ENCODE measurements around the gene BIN1.

Gene BIN1

DNA sequence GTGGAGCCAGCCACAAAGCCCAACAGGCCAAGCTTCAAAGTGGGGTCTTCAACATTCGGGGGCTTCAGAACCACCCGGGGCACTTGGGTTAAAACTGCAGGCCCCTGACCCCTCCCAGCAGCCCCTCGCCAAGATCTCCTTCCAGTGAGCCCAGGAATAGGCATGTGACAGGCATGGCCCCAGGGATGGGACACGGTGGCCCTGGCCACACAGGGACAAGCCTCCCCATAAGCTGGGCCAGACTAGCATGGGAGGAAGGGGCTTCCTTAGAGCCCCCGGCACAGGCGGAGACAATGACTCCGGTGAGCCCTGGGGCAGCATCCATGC is 52.4 kb downstream of the BIN1 start:
- H3K27ac ChIP-seq = no peak overlapping the region
- H3K4me3 ChIP-seq = no peak overlapping the region

DNA sequence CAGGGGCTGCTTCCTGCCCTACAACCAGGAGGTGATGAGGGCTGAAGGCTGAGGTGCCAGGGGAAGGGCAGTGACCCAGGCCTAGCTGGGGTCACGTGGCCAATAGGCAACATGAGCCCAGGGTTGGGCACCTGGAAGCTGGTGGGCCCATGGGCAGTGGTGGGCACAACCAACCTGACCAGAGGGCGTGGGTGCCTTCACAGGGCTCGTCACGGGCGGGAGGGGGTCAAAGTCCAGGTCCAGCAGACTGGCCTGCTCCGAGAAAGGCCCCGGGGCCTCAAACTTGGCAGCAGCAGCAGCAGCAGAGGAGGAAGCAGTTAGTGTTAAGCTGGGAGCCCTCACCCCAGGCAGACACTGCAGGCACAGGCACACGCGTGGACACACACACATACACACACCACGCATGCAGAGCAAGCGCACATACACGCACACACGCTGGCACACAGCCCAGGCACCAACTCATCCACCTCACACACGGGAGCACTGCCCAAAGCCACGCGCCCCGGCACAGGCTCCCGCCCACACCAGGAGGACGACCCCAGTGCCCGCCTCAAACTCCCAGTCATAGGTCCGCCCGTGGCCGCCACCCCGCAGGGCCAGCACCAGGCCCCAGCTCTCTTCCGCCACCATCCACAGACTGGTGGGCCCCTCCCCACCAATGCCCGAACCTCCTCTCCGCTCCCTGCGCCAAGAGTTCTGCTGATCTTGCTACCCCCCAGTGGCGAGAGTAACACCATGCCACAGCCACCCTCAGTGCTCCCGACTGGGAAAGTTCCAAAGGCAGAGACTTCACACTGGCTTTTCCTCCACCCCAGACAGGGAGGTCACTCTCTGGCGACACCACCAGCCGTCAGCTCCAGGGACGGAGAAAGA is 53.0 kb downstream of the BIN1 start:
- H3K27ac ChIP-seq = no peak overlapping the region
- no peak overlapping the region for H3K4me3 ChIP-seq

DNA sequence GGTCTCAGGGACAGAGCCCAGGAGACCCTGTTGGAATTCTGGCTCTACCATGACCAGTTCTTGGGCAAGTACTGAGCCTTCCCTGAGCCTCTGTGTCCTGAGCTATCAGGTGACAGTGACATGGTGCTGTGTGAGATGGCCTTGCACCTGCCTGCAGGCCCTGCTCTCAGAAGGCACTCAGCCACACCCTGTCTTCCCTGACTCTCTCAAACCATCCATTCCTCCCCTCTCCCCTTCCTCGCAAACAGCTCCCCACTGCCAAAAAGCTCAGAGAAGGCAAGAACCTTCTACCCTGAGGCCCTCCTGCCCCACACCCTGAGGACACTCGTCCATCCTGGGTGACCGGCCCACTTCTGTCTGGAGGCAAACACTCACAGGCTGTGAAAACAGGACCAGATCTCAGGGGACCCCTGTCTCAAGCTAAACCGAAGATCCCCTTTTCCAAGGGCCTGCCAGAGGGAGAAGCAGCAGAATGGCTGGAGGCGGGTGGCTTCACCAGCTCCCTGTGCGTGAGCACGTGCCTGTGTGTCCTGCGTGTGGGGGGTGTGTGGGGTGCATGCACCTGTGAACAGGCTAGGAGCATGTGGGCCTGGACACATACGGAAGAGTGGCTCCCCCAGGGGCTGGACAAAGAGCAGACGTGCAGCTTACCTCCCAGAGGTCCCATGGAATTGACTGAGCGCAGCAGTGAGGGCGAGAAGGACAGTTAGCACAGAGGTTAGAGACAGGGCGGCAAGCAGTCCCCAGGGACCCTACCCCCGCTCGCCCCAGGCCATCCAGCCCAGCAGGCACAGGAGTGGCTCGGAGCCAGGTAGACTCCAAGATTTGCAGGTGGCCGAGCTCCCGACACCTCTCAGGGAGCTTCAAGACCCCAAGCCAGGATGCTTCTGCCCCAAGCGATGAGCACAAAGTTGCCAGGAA is 53.9 kb downstream of the BIN1 start:
- Histone ChIP-seq H3K27ac (no peak overlapping the region), H3K4me3 (no peak overlapping the region)

DNA sequence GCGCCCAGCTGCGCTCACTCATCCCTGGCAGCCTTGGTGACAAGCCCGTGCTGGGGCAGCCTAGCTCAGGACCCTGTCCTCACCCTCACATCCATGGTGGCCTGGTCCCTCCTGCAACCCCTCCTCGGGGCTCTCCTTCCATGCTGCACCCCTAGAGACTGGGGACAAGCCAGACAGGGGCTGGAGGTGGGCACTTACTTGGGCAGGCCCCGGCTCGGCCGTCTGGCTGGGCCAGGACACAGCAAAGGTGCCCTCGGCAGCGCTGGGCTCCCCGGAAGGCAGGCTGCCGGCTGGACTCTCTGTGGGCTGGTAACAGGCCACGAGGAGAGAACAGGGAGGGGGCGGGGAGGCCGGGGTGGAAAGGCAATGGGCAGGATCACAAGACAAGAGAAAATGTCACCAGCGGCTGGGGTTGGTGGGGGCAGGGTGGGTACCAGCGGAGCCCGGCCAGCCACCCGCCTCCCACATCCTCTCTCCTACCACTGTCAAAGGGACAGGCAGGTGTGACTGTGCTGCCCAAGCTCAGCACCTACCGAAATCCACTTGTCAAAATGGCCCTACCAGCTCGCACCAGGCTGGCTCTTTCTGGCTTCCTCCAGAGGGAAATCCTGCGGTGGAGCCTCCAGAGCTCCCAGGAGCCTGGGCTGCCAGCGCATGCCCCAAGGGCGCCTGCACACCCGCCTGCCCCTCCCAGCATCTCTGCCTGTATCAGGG is 54.7 kb downstream of the BIN1 start:
- no peak overlapping the region for H3K27ac ChIP-seq
- H3K4me3 ChIP-seq = no peak overlapping the region

DNA sequence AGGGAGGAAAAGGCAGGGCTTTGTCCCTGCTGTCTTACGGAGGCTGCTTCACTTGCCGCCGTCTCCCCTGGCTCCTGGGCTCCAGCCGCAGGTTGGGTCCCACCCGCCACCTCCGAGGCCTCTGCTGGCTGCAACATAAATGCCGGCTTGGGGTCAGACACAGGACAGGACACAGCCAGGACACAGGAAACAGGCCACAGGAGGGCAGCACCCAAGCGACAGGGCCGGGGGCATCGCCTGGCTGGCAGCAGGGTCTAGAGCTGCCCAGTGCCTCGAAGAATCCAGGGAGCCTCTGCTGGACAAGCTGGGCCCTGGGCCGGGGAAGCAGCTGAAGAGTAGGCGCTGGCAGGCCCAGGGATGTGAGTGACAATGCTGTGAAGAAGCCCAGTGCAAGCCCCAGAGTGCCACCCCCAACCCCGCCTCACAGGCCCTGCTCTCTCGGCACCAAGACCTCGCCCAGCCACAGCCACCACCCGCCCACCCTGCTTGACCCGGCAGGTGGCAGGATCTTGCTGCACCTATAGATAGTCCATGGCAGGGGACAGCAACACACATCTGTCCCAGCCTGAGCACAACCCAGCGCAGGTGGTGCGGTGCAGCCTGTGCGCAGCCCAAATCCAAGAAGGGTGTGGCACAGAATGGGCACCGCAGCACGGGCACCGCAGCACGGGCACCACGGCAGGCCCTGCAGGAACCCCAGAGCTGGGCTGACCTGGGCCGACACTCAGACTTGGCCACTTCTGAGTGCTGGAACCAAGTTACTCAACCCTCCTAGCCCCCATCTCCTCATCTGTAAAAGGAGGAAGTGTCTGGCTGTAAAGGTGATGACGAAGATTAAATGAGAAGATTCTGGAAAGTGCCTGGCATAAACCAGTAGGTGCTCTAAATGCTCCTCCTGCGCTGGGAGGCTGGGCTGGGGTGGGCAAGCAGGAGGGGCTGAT is 55.6 kb downstream of the BIN1 start:
- no peak overlapping the region for H3K27ac ChIP-seq
- no peak overlapping the region for H3K4me3 ChIP-seq

DNA sequence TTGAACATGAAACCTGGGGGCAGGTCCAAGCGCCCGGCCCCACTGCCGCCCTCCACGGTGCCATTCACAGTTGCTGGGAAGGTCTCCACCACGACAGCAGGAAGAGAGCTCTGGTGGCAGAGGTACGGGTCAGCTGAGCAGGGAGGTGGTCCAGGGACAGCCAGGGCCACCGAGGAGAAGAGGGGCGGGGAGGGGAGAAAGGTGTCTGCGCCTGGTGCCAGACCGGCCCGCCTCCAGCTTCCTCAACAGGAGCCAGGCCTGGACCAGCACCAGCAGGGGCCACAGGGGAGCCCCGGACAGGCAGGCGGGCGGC is 56.2 kb downstream of the BIN1 start:
- H3K27ac ChIP-seq = no peak overlapping the region
- H3K4me3 ChIP-seq = no peak overlapping the region

DNA sequence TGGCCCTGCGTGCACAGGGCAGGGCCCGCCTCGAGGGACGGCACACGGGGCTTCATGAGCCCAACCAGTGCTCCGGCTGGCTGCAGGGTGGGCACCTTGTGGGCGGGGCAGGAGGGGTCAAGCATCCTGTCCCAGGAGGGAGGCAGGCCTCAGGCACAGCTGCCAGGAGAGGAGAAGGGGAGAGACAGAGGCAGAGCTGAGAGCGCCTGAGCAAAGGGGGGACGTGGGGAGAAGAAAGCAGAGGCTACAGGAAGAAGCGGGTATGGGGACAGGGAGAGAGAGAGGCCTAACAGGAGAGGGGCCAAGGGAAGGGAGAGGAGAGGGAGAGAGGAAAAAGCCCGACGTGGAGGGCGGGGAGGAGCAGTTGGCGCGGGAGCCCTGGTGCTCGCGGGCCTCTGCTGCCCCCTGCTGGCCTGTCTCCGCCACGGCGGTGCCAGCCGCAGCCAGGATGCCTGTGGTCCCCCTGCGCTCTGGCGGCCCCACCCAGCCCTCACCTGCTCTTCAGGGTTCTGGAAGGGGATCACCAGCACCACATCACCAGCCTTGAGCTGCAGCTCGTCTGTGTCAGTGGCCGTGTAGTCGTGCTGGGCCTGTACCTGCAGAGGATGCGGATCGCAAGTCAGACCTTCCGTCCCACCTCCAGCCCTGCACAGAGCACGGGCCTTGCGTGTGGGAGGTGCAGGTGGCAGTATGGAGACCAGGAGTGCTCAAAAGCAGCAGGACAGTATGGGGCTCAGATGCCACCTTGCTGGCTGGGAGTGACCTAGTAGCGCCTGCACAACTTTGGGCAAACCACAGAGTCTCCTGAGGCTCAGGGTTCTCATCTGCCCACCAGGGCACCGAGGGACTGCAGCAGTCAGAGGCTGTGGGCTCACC is 56.8 kb downstream of the BIN1 start:
- peak overlapping the region in 1 of 21 experiments; percentile 4 for H3K27ac ChIP-seq

DNA sequence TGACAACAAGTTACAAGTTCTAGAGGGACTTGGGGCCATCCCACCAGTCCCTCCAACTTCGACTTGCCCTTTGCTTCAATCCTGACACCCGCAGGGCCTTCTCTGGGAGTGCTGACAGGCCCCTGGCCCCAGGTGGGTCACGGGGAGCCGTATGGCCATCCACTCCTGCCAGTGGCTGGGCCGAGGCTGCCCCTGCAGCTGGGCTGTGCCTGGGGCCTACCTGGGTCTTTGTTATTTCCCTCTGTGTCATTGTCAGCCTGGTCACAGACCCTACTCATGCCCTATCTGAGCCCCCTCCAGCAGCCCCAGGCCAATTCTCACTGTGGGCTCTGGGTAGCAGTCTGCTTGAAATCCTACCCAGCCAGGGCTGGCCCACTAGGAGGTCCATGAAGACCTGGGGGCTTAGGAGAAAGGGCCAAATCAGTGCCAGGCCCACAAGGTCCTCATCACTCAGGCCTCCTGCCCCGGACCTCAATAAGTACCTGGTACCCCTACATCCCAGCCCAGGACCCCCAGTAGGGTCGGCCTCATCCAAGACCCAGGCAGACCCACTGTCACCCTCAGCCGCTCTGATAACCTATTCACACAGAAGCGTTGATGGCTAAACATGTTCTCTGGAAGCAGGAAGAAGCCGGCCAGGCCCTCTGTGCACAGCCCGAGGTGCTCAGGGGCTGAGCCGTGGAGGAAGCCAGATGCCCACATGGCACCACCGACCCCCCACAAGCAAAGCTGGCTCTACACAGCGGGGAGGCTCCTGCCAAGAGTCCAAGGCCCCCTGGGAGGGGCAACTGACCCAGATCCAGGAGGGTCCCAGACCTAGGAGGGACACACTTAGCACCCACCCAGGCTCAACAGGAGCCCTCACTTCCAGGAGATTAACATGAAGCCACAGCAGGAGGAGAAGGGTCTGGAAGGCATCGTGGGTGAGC is 57.7 kb downstream of the BIN1 start:
- no peak overlapping the region for H3K4me3 ChIP-seq
- peak overlapping the region in 1 of 21 experiments; percentile 4 for H3K27ac ChIP-seq

More for the DNA sequence above, 56.8 kb downstream of the BIN1 start:
- no peak overlapping the region for H3K4me3 ChIP-seq

DNA sequence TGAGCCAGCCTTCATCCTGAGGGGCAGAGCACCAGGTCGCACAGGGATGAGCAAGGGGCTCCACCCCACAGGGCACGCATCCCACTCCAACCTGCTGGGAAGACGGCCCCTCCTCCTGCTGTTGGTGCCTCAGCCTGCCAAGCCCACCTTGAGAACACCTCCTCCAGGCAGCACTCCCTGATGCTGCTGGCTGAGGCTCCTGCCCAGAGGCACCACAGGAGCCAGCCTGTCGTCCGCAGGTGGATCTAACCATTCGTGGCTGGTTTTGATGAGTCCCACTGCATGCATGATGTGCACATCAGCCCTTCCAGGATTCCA is 58.4 kb downstream of the BIN1 start:
- Histone ChIP-seq H3K4me3 (no peak overlapping the region), H3K27ac (no peak overlapping the region)

DNA sequence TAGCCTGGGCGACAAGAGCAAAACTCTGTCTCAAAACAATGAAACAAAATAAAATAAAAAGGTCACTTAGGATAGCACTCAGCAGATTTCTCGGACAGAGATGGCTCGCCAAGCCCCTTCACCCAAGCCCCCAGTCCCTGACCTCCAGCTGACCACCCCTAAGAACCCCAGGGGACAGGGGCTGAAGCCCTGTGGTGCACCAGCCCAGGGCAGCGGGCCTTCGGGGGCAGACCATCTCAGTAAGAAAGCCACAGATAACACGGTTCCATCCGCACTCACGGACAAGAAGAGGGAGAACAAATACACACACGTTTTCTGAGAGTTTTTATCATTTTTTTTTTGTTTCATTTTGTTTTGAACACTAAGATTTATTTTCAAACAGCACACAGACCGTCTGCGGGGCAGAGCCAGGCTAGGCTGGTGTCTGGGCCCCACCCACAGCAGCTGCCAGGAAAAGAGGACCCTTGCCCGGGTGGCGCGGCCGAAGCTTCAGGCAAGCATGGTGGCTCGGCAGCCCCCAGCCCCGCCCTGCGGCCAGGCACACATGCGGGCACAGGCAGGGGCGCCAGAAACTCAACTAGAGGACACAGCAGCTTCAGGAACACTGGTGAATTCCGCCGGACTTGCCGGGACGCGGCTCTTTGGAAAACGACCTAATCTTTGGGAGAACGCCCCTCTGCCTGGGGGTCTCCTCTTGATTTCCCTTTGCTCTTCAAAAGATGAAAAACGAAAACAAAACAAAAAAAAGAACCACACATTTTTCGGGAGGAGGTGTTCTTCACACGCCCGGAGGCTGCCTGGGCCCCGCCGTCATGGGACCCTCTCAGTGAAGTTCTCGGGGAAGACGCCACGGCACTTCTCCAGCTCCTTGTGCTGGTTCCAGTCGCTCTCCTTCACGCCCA is 59.0 kb downstream of the BIN1 start:
- Histone ChIP-seq H3K4me3 (no peak overlapping the region), H3K27ac (no peak overlapping the region)

DNA sequence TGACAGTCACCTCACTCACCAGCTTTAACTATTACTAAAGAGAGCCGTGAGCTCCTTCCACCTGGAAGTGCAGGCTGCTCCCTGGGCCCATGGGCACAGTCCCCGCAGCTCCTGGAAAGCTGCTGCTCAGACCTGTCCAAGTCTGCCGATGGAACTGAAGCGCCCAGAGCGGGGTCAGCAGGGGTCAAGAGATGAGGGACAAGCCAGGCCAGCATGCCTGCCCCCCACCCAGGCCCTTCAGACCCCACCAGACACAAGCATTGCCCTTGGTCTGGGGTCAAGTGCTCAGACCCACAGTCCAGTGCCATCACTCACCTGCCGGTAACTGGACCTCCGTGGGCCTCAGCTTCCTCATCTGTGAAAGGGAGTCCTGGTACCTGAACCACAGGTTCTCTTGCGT is 59.9 kb downstream of the BIN1 start:
- H3K4me3 ChIP-seq = no peak overlapping the region
- no peak overlapping the region for H3K27ac ChIP-seq

DNA sequence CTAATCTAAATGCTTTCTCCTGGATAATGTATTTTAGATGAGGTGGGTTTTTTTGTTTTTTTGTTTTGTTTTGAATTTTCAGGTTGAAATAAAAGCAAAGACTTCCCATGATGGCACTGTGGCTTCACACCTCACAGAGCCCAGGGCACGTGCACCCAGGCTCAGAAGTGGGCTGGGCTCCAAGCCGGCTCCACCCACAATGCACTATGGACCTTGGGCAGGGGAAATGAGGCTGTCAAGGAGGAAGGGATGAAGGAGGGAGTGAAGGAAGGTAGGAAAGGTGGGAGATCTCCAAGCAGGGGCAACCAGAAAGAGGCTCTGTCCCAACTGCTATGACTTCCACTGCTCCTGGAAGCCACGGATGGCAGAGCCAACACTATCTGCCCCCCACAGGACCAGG is 60.4 kb downstream of the BIN1 start:
- H3K27ac ChIP-seq = no peak overlapping the region

DNA sequence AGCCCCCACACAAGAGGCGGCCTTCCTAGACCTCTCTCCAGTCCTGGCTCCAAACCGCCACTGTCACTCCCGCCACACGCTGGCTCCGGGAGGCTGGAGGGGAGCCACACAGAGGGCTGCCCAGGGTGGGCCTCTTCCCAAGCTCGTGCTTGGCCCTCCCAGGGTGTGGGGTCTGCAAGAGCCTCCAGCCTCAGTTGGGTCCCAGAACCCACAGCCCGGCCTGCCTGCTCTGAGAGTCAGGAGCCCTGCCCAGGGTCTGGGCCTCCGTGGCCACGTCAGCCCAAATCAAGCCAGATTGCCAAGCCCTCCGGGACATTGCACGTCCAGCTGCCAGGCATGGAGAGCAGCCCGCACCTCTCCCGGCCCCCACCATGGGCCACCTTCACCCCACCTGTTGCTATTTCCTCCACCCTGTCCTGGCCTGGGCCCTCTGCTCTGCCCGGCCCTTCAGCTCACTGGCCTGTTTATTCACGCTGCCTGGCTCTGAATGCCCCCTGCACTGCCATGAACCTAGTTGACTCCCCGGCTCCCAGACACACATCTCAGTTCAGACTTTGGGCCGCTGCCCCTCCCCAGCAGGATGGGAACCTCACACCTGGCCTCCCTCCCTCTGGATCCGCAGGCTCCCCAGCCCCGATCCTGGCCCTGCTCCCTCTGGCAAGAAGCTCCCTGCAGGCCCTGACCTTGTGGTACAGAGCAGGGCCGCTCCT is 61.0 kb downstream of the BIN1 start:
- Histone ChIP-seq H3K4me3 (no peak overlapping the region), H3K27ac (no peak overlapping the region)

More for the DNA sequence above, 60.4 kb downstream of the BIN1 start:
- no peak overlapping the region for H3K4me3 ChIP-seq

DNA sequence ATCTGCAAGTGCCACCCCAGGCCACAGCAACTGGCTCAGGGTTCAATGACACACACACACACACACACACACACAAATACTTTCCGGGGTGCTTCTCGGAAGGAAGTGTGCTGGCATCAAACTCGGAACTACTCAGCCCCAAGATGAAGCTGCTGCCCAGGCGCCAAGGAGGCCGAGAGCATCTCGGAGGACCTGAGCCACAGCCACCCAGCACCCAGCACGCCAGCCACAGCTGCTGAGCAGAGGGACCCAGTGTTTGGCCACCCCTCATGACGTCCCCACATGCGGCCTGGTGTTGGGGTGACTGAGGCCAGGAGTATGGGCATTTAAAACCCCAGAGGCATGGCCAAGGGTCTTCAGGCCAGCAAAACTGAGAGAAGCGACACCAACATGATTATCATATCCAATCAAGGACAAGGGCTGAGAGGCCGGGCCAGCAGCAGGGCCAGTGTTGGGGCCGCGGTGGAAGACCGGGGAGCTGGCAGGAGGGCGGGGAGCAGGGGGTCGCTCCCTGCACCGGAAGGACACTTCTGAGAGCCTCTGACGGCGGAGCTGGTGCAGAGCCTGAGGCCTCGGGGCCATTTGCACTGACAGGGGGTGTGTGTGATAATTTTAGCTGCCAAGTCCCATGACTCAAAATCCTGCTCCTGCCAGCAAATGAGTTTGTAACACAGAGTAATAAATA is 61.8 kb downstream of the BIN1 start:
- no peak overlapping the region for H3K27ac ChIP-seq
- no peak overlapping the region for H3K4me3 ChIP-seq

DNA sequence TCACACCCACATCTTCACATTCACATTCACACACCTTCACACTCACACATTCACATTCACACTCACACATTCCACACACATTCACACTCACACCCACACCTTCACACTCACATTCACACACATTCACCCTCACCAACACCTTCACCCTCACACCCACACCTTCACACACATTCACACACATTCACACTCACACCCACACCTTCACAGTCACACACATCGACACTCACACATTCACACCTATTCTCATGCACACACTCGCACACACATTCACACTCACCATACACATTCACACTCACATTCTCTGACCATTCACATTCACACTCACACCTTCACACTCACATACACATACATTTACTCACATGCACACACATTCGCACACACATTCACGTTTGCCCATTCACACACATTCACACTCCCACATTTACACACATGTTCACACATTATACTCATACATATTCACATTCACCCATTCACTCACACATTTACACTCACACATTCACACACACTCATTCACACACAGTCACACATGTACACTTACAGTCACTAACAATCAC is 62.7 kb downstream of the BIN1 start:
- no peak overlapping the region for H3K4me3 ChIP-seq
- no peak overlapping the region for H3K27ac ChIP-seq

All from skin epidermis (tissue), 12 donors.